Hair follicle dermal papilla cell (primary cell): ENCODE measurements around the gene NEURL1B. TPM values are rescaled to one million over a fixed set of nuclear protein-coding genes. Genes with fewer than 3 reads are reported as not detected.

Experiments
- small RNA-seq: library from RNA; depleted of rRNA; stranded (forward); fragments of <200 nt; gene quantifications from one replicate; pipeline ENCODE3, GENCODE V24; 2012
- total RNA-seq: library from RNA; depleted of rRNA; stranded (reverse); fragments of >200 nt; gene quantifications from 2 replicates; pipeline ENCODE4 v1.2.3, GENCODE V29; 2012

NEURL1B gene, protein sequence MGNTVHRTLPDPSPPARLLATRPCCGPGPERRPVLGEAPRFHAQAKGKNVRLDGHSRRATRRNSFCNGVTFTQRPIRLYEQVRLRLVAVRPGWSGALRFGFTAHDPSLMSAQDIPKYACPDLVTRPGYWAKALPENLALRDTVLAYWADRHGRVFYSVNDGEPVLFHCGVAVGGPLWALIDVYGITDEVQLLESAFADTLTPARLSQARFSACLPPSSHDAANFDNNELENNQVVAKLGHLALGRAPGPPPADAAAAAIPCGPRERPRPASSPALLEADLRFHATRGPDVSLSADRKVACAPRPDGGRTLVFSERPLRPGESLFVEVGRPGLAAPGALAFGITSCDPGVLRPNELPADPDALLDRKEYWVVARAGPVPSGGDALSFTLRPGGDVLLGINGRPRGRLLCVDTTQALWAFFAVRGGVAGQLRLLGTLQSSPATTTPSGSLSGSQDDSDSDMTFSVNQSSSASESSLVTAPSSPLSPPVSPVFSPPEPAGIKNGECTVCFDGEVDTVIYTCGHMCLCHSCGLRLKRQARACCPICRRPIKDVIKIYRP
- total RNA-seq, result 0.65 and 0.97 TPM in 2 replicates

DNA sequence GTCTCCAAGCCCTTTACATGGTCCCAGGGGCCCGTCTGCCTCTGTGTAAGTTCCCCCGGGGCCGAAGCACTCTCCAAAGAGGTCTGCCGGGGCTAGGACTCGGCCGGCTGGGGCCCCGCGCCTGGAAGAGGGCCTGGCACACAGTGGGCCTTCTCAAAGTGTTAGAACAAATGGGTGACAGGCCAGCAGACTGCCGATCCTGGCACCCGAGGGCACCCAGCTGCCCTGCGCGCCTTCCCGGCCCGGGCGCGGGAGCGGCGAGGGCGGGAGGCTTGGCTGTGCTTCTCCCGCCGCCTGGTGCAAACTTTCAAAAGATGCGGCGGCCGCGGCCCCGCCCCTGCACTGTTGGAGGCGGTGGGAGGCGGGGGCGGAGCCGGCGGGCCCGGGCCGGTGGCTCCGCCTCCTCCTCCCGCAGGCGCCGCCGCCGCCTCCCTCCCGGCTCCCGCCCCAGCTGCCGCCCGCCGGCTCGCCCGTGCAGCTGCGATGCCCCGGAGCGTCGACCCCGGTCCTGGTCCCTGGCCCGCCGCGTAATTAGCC lies at the start of gene NEURL1B:
NEURL1B (plus strand) TSS at position 442 of the 537 bp plus-strand sequence. CDS start 144 bp downstream, outside the sequence.

Small RNA genes lying within 50 kb of the gene (small RNA-seq; reads per million reads assigned to genes)
- 0.16 reads per million for gene AC027309.2
- not detected for gene MIR5003

Other genes starting within 250 kb of the NEURL1B start
- gene SH3PXD2B, start 186.7 kb upstream of the NEURL1B start, total RNA-seq, result 75.4 and 96.2 TPM in 2 replicates
- 226 and 235 TPM in 2 replicates for gene DUSP1, start 129.9 kb downstream of the NEURL1B start, total RNA-seq
- gene ERGIC1, start 193.0 kb downstream of the NEURL1B start, total RNA-seq, result 125 and 137 TPM in 2 replicates